ENCODE results near the gene SEMA3B.
"Not testable (repeated sequence)": the region's sequence is repeated elsewhere in the genome, so short reads cannot be mapped to it uniquely, and the experiment has no call there.

SEMA3B gene

GRCh38 chr3:50295553-50296431 lies 26.8 kb downstream of the SEMA3B start:
- DNase-seq: no peak

DNA sequence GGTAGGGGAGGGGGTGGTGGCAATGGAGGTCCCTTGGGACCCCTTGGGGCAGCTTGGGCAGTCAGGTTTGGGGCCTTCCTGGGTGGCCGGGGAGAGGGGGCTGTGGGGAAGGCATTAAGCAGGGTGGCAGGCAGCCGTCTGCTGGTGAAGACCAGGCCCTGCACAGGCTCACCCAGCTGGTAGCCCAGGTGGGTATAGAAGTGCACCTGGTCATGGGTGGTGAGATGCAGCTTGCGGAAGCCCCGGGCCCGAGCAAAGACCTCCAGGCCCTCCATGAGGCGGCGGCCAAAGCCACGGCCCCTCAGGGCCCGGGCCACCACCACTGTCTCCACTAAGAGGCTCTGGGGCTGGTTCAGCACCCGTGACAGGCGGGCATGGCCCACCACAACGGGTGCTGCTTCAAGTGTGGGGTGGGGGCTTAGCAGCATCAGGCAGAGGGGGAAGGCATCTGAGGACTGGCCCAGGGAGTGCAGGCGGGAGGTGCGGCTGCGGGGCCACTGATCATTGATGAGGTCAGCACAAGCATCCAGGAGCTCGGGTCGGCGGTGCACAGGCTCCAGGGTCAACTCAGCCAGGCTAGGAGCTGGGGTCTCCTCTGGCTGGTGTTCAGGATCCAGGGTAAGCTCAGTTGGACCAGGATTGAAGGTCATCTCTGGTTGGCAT lies 27.9 kb downstream of the SEMA3B start:
- no peak for DNase-seq

DNA sequence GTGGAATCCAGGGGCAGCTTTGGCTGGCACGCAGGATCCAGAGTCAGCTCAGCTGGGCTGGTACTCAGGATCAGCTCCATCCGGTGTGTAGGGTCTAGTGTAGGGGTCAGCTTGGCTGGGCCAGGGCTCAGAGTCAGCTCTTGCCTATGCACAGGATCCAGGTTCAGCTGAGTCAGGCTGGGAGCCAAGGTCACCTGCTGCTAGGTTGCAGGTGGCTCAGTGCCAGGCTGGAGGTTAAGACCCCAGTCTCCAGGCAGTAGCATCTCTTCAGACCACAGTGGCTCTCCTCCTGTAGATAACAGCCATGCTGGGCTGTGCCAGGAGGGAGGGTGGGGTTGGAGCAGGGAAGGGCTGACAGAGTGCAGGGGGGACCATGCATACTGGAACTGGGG lies 28.4 kb downstream of the SEMA3B start:
- DNase-seq: no peak

GRCh38 chr3:50297896-50298725 lies 29.2 kb downstream of the SEMA3B start:
- no peak for DNase-seq

GRCh38 chr3:50298836-50299637 lies 30.1 kb downstream of the SEMA3B start, which contains the start of the genes HYAL3 and NAA80:
TSS of gene HYAL3 (minus strand) at chr3:50299405. CDS start at chr3:50295602, 3,803 bp downstream.
TSS of gene NAA80 (minus strand) at chr3:50299405. CDS start at chr3:50297463, 1,942 bp downstream.
- DNase-seq: peak; percentile 98

DNA sequence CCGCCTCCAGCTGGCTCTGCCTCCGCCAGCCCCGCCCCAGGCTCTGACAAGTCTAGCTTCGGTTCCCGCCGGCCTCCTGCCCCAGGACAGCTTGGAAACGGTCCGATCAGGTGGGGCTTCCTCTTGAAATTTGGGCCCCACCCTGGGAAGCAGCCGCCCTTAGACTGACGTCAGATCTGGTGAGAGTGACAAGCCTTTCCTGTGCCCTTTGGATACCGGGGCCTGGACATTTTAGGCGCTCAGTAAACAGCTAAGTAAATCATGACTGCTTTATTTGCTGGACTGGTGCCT lies 30.6 kb downstream of the SEMA3B start:
- no peak for DNase-seq

GRCh38 chr3:50299929-50300680 lies 31.2 kb downstream of the SEMA3B start:
- DNase-seq: no peak

DNA sequence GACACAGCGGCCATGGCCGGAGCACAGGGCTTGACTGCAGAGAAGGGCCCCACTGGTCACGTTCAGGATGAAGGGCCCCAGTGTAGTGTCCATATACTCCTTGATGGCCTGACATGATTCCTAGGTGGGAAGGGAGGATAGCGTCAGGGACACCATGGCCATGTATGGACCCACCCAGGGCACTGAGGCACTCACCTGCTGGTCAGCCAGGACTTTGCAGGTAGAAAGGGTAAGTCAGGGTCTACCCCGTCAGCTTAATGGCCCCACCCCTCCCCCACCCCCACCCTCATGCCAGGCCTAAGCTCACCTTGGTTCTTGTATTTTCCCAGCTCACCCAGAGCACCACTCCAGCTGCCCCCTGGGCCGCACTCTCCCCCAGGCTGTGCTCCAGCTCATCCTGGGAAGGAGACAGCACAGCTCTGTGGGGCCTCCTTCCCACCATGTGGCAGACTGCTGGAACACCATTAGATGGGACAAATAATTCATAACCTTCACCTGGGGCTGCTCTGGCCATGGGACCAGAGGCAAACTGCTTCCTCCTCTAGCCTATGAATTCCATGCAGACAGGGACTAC lies 31.8 kb downstream of the SEMA3B start:
- no peak for DNase-seq

DNA sequence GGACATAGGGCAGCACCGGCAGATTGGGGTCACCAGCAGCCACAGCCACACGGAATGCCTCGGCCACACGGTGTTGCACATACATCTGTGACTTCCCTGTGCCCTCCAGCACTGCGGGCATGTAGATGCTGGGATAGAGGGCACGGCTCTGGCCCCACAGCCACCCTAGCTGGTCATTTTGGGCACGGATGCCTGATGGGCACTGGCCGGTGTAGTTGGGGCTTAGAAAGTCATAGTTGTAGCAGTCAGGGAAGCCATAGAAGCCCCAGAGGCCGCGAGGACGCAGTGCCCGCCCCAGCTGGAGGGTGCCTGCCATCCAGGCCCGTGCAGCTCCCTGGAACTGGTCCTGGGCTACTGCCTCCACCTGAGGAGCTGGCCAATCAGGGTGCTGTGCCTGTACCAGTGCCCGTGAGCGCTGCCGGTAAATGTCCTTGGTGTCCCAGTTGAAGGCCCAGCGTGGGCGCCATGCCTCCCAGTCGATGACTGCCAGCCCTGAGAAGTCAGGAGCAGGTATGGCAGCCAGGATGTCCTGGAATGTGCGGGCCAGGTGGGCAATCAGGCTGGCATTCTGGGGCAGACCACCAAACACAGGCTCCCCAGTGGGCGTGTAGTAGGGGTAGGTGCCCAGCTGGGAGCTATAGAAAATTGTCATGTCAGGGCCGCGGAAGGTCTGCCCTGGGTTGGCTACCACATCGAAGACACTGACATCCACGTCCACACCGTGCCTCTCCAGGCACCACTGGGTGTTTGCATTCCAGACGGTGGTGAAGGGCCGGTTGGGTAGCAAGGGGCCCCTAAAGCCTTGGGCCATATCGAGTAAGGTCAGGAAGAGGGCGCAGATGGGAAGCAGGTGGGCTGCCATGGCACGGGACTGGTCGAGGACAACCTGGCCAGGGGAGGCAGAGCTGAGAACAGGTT lies 33.4 kb downstream of the SEMA3B start:
- DNase-seq: no peak

DNA sequence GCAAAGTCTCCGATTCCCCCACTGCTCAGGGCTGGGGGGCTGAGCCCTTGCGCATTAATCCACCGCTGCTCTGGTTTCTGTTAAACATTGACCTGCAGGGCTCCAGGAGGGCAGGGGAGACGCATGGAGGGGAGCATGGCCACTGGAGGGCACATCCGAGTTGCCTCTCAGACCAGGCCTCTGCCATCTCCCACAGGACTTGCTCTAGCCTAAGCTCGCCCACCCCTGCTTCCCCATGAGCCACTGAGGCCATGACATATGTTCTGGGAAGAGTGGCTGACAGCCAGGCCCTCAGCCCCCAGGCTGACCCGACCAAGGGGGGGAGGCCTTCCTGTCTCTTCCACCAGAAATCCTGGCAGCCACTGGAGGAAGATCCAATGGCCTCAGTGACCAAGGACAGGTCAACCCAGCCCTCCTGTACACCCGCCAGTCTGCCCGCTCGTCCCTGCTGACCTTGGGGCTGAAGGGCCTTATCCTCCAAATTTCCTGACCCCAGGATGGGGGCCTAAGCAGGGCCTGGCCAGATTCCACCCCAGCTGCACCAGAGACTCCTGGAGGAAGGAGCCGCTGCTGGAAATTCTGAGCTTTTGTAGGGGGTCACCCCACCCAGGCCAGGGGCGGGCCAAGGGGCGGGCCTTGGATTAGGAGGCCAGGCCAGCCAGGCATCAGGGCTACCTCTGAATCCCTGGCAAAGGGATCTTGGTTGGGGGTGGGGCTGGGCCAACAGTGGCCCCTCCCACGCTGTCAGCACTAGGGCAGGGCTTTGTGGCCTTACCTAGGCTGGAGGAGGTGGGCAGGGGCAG lies 34.3 kb downstream of the SEMA3B start, which contains the start of gene HYAL1:
Gene HYAL1, minus strand, starts transcription at position 562 of the 803 bp plus-strand sequence. CDS start 618 bp downstream, outside the sequence.
- DNase-seq: no peak

DNA sequence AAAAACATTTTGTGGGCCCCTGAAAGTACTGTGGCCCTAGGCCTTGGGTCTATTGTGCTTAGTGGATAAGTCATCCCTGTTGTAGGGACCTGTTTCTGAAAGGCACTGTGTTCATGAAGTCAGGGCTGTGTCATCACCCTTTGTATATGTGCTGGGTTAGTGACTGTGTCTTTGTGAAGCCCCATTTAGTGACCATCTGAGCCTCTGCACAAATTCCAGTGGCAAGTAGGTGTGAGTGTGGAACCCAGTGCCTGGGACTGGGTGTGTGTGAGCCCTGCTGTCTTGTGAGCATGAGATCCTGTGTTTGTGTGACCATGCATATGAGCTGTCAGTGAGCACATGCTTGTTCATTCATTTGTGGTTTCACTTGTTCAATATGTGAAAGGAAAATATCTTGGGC lies 35.7 kb downstream of the SEMA3B start:
- DNase-seq: no peak

- not testable (repeated sequence) for DNase-seq
Measured at GRCh38 chr3:50312041-50312440, 43.1 kb downstream of the SEMA3B start.

- DNase-seq: no peak
Measured at GRCh38 chr3:50314342-50314741, 45.4 kb downstream of the SEMA3B start.

DNA sequence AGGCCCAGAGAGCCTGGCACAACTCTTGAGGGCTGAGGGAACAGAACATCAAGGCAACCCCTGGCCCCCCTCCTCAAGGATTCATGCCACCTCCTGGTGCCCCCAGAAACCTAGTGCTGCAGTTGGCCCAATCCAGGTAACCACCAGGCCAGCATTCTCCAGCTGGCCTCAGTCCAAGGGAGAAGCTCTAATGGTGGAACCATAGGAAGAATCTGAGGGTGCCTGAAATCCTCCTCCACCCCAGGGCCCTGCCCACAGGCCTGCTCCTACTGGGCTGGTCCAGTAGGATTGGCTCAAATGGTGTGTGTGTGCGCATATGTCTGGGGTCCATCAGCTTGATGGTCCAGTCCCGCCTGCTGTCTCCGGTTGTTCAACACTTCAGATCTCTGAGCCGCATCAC lies 45.9 kb downstream of the SEMA3B start:
- no peak for DNase-seq

- peak; percentile 60 for DNase-seq
Measured at GRCh38 chr3:50316657-50317242, 47.8 kb downstream of the SEMA3B start.

GRCh38 chr3:50317300-50317699 lies 48.4 kb downstream of the SEMA3B start:
- DNase-seq: no peak

DNA sequence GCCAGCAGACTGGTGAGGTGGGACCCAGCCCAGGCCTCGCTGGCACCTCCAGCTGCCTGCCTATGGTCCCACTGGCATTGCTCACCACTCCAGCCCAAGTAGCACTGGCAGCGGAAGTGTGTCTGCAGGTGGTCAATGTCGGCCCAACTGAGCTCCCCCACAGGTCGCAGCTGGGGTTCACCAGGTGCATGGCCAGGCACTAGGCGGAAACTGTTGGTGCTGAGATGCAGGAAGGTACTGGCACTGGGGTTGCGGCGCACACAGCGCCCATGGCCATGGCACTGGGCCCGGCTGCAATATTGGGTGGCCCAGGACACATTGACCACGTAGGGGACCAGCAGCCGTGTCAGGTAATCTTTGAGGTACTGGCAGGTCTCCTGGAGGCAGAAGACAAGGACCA lies 49.2 kb downstream of the SEMA3B start:
- no peak for DNase-seq

DNA sequence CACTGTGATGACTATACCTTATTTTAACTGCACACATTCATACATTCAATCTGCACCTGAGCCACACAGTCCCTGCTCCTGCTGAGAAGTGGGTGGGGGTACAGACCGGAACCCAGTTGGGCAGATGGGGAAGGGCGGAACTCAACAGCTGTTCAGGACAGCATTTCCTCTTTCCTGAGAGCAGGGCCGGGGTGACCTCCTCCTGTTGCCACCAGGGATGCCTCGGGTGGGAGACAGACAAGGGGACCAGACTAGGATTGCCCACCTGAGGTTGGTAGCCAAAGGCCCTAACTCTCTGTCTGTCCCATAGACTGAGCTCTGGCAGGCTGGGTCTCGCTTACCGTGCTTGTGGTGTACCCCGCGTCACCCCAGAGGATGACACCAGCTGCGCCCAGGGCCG lies 49.7 kb downstream of the SEMA3B start:
- DNase-seq: no peak
